Measurements from ENCODE around the gene RGS3. TPM values are rescaled to one million over a fixed set of nuclear protein-coding genes. Genes with fewer than 3 reads are reported as not detected.
A peak's percentile ranks its signal among the peaks of the same experiment; 100 is the strongest.

Gene RGS3
- total and polyA plus RNA-seq, 2 of the 13 experiments (the other 11 are each of a cell fraction or from before 2014, with no cell fraction given): 17.1 to 28.8 TPM

DNA sequence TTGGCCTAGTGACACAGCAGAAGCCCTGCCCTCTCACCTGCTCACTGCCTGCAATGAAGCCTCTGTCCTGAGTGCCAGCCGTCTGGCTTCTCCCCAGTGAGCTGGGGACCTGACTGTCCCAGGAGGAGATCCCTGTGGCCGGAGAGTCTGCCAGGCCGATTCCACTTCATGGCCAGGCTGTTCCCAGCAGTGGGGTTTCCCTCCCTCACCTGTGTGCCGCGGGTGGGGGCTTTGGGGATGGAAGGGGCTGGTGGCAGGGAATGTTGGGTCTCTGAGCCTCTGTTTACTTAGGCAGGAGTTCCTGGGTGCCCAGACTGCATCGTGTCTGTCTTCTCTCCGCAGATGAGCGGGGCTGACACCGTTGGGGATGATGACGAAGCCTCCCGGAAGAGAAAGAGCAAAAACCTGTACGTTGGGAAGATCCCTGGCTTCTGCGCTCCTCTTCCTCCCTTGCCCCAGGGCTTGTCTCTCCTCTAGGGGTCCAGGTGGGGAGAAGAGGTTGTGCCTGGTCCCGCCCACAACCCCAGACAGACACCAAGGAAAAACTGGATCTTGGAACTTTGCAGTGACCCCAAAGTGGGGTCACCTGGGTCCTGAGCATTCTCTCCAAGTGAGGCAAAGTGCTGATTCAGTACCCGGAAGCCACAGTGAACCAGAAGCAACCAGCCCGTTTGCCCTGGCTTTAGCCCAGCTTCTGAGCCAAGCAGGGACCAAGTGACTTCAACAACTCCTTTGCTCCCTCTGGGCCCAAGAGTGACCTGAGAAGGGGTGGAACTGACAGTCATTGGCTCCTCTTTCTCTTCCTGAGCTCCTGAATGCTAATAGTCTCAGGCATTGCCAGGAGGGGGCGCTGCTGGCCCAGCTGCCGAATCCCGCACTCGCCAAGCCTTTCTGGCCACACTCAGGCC lies 127.7 kb downstream of the RGS3 start (continued):
- TF ChIP-seq, protein P1, sequence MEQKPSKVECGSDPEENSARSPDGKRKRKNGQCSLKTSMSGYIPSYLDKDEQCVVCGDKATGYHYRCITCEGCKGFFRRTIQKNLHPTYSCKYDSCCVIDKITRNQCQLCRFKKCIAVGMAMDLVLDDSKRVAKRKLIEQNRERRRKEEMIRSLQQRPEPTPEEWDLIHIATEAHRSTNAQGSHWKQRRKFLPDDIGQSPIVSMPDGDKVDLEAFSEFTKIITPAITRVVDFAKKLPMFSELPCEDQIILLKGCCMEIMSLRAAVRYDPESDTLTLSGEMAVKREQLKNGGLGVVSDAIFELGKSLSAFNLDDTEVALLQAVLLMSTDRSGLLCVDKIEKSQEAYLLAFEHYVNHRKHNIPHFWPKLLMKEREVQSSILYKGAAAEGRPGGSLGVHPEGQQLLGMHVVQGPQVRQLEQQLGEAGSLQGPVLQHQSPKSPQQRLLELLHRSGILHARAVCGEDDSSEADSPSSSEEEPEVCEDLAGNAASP (CRISPR knock-in tag; IDR thresholded peaks at IDR 0.05; ENCODE audit: borderline replicate concordance): peak; percentile 51; the same call in 1 of the 2 replicates
- TF ChIP-seq PLSCR1 (CRISPR knock-in tag; IDR thresholded peaks at IDR 0.05; ENCODE audit: borderline replicate concordance) (no peak), ZNF879 (CRISPR knock-in tag; IDR thresholded peaks at IDR 0.05) (no peak), MIXL1 (CRISPR knock-in tag; IDR thresholded peaks at IDR 0.05) (0 out of 2 replicates have a peak, but pooled peaks have one; percentile 19), SUZ12 (IDR thresholded peaks at IDR 0.05; ENCODE audit: low read depth, low read length) (no peak), ZSCAN22 (CRISPR knock-in tag; IDR thresholded peaks at IDR 0.05) (no peak), ZNF792 (CRISPR knock-in tag; IDR thresholded peaks at IDR 0.05) (0 out of 2 replicates have a peak, but pooled peaks have one; percentile 46), ZNF577 (CRISPR knock-in tag; IDR thresholded peaks at IDR 0.05; ENCODE audit: borderline replicate concordance, low read depth) (no peak), NCOA2 (CRISPR knock-in tag; IDR thresholded peaks at IDR 0.05) (peak; percentile 38; the same call in 1 of the 2 replicates), ZNF124 (CRISPR knock-in tag; IDR thresholded peaks at IDR 0.05) (no peak), BATF2 (CRISPR knock-in tag; IDR thresholded peaks at IDR 0.05) (no peak), HBP1 (CRISPR knock-in tag; IDR thresholded peaks at IDR 0.05; ENCODE audit: low read depth) (no peak), HDAC2 (CRISPR knock-in tag; IDR thresholded peaks at IDR 0.05) (no peak), STAG1 (CRISPR knock-in tag; IDR thresholded peaks at IDR 0.05) (peak; percentile 99), BCL6 (CRISPR knock-in tag; IDR thresholded peaks at IDR 0.05) (no peak), ZNF652 (CRISPR knock-in tag; IDR thresholded peaks at IDR 0.05; ENCODE audit: borderline replicate concordance, low read depth) (0 out of 2 replicates have a peak, but pooled peaks have one; percentile 24)
- TF ChIP-seq, protein P2, sequence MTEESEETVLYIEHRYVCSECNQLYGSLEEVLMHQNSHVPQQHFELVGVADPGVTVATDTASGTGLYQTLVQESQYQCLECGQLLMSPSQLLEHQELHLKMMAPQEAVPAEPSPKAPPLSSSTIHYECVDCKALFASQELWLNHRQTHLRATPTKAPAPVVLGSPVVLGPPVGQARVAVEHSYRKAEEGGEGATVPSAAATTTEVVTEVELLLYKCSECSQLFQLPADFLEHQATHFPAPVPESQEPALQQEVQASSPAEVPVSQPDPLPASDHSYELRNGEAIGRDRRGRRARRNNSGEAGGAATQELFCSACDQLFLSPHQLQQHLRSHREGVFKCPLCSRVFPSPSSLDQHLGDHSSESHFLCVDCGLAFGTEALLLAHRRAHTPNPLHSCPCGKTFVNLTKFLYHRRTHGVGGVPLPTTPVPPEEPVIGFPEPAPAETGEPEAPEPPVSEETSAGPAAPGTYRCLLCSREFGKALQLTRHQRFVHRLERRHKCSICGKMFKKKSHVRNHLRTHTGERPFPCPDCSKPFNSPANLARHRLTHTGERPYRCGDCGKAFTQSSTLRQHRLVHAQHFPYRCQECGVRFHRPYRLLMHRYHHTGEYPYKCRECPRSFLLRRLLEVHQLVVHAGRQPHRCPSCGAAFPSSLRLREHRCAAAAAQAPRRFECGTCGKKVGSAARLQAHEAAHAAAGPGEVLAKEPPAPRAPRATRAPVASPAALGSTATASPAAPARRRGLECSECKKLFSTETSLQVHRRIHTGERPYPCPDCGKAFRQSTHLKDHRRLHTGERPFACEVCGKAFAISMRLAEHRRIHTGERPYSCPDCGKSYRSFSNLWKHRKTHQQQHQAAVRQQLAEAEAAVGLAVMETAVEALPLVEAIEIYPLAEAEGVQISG (CRISPR knock-in tag; IDR thresholded peaks at IDR 0.05): 0 out of 2 replicates have a peak, but pooled peaks have one; percentile 40
- TF ChIP-seq, protein P3, sequence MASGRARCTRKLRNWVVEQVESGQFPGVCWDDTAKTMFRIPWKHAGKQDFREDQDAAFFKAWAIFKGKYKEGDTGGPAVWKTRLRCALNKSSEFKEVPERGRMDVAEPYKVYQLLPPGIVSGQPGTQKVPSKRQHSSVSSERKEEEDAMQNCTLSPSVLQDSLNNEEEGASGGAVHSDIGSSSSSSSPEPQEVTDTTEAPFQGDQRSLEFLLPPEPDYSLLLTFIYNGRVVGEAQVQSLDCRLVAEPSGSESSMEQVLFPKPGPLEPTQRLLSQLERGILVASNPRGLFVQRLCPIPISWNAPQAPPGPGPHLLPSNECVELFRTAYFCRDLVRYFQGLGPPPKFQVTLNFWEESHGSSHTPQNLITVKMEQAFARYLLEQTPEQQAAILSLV (CRISPR knock-in tag; IDR thresholded peaks at IDR 0.05; ENCODE audit: borderline replicate concordance): no peak
